Measurements from ENCODE around the gene GINM1.
A peak's percentile ranks its signal among the peaks of the same experiment; 100 is the strongest.

The GINM1 gene

GRCh38 chr6:149565527-149566409, at the start of gene GINM1:
GINM1 (plus strand) TSS chr6:149566375; CDS start chr6:149566415, 40 bp downstream.
- DNase-seq, result peak; percentile 85

GRCh38 chr6:149529650-149530049, 36.5 kb upstream of the GINM1 start:
- DNase-seq, result no peak

- no peak for DNase-seq
These were observed 31.4 kb upstream of the GINM1 start for GRCh38 chr6:149534742-149535141.

DNA sequence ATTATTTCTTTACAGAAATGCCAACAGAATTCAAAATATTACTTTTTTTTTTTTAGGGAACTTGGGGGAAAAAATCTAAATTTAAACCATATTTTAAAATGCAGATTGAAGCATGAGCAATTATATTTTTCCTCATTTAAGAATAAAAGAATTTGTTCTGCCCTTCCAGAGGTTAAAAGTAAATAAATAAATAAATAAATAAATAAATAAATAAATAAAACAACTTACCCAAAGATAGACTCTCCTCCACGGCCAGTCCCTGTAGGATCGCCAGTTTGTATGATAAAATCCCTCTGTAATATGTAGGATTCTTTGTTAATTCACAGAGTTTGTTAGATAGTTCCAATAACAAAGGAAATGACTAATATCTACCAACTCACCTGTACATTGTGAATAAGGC, 25.0 kb upstream of the GINM1 start:
- no peak for DNase-seq

DNA sequence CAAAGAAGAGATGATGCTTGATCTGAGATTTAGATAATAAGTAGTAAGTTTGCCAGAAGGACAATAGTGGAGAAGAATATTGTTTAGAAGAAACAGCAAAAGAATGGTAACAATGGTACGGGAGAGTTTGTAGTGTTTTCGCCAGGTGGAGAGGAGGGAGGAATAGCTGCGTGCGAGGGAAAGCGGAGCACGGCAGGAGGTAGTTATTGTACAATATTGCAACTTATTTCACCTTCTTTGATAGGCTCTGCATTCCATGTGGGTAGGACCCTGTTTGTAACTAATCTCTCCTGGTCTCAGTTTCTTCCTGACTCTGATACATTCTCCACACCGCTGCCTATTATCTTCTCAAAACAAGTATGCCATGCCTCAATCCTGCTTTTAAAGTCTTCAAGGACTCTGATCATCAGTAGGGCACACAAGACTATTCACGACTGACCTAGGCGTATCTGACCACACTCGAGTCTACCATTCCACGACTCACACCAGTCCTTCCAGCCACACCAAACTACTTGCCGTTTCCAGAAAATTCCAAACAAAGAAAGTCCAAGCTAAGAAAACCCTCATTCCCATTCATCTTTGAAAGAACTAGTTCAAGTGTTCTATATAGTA, 21.4 kb upstream of the GINM1 start:
- no peak for DNase-seq

DNA sequence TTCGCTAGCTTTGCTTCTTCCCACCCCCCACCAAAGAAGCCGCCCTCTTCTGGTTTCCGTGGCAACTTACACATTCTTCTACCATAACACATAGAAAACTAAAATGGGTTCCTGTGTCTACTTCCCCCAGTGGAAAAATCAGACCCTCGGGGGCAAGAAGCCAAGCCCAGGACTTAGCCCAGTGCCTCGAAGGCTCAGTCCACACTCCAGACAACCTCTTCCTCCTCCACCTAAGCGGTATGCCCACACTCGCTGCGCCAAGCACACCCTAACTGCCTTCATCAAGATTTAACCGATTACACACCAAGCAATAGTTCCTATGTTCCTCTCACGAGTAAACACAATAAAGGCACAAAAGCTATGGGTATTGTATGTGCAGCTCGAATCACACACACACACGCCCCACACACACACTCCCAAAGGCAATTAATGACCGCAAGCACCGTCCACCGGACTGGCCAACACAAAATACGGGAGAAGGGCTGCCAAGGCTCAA, 20.9 kb upstream of the GINM1 start:
- peak; percentile 74 to 82 for DNase-seq

DNA sequence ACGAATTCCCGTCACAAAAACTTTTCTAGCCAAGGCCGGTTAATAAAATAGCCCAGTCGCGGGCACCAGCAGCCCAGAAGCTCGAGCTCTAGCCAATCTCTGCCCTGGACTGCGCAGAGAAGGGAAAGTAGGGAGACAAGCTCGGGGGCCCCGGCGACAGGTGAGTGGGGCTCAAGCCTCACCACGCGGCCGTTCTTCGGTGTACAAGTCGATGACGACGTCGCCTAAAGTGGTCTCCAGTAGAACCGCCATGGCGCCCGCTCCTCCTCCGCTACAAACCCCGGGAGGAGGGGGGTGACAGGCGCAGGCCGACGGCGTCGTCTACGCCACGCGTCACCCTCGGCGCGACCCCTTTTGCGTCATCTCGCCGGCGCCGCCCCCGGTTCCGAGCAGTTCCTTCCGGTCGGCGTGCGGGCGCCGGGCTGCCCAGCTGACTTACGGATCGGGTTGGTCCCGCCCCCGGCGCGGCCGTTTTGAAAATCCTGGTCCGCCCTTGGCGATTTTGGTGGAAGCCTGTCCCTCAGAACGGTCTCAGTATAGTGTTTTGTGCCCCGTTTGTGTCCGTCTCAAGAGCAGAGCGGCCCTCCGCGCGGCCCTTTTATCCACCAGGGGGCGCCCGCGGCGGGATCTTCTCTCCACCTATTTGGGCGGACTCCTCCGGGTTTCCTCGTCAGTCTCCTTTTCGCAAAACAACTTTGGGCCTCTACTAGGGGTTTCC, 20.3 kb upstream of the GINM1 start, which contains the start of gene PPIL4:
Gene PPIL4 (minus strand): TSS at position 290 of the 718 bp plus-strand sequence. CDS start 38 bp downstream, at position 252.
- DNase-seq, result peak; percentile 87 to 90

DNA sequence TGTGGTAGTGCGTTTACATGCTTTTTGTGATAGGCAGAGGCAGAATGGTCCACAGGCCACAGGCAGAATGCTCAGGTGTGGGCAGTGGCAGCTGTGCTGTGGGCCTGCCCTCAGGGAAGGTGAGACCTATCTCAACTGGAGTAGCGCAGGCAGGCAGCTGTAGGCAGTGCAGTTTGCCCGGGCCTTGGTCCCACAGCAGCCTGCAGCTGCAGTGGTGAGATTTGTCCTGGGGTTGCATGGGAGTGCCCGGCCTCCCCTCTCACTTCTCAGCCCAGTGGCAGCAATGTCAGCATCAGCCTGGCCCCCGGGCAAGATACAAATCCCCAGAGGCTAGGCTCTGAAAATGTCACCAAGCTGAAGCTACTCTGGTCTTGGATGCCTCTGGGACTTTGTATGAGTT, 14.3 kb upstream of the GINM1 start:
- no peak for DNase-seq

GRCh38 chr6:149558029-149558428, 8.1 kb upstream of the GINM1 start:
- no peak for DNase-seq

- DNase-seq, result no peak
These were observed 6.8 kb upstream of the GINM1 start for GRCh38 chr6:149559389-149559788.

- peak; percentile 16 to 40 for DNase-seq
These were observed 5.4 kb upstream of the GINM1 start for GRCh38 chr6:149560736-149561135.

DNA sequence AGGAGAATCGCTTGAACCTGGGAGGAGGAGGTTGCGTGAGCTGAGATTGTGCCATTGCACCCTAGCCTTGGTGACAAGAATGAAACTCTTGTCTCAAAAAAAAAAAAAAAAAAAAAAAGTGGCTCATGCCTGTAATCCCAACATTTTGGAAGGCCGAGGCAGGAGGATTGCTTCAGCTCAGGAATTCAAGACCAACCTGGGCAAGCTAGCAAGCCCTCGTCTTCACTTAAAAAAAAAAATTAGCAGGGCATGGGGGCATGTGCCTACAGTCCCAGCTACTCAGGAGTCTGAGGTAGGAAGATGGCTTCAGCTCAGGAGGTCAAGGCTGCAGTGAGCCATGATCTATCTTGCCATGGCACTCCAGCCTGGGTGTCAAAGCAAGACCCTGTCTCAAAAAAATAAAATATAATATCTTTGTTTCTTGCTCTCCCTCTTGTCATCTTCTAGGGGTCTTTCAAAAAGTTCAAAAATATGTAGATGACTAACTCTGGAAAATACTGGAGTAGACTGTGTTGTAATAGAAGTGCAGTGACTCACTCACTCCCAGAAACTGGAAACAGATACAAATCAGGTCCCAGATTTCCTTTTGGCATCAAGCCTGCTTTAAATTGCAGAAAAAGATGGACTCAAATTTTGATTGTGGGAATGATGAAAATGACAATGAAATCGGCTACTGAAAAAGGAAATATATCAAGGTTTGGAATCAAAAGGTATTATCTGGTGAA, 2.8 kb upstream of the GINM1 start:
- DNase-seq, result no peak

DNA sequence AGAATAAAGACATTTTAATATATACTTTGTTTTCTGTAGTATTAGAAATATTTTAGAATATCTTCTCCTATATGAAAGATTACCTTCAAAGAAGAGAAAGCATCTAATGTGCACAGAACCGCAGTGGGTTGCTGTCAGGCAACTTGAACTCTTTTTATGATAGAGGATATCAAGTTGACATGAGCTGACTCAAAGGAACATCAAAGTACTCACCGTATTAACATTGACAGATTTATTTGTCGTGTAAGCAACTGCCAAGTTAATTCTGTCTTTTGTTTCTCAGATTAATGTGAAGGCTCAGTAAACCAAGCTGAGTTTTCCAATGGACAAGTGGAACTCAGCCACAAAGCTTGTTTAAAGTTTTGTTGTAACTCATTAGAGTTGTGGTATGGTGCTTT, 2.2 kb upstream of the GINM1 start:
- DNase-seq, result no peak

GRCh38 chr6:149566410-149567193, 427 bp downstream of the GINM1 start:
- peak; percentile 45 to 54 for DNase-seq

GRCh38 chr6:149567194-149567586, 1.0 kb downstream of the GINM1 start:
- no peak for DNase-seq

DNA sequence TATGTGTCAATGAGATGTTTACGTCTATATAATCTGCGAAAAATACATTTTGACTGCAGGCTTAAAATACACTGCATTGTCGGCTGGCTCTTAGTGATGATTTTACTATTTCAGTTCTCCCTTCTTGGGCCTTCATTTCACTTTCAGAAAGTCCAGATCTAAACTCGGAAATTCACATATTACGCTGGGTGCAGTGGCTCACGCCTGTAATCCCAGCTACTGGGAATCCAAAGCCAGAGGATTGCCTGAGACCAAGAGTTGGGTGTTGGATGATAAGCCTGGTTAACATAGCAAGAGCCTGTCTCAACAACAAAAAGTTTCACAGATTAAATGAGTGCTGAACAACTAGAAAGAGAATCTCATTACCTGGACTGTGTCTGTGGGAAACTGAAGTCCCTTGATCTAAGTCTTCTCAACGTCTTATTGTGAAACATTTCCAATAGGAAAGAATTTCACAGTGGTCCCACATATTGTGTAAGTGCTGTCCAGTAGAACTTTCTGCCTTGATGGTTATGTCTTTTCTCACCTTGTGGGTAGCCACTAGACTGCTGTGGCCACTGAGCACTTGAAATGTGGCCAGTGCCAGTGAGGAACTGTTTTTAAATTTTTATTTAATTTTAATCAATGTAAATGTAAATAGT, 1.9 kb downstream of the GINM1 start:
- DNase-seq, result no peak

DNA sequence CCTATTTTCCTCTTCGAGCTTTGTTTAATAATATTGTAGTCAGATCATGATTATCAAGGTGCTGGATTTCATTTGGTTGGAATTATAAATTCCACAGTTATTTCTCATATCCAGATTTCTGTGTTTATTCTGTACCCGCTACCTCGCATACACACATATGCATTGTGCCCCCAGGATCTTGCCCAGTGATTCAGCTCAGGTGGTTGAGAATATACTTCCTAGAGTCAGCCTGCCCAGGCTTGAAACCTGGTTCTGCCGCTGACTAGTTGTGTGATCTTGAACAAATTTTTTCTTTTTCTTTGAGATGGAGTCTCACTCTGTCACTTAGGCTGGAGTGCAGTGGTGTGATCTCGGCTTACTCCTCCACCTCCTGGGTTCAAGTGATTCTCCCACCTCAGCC, 14.7 kb downstream of the GINM1 start:
- no peak for DNase-seq

DNA sequence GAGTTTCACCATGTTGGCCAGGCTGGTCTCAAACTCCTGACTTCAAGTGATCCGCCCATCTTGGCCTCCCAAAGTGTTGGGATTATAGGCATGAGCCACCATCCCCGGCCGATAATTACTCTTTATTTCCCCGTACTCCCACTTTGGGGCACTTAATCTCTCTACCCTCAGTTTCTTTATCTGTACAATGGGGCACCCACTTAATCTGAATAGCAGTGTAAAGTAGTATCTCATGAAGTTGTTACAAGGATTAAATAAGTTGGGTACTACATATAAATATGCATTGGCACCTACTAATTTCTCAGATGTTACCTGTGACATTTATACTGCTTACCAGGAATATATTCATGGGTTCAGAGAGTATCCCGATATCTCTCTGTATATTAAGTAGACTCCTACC, 15.2 kb downstream of the GINM1 start:
- no peak for DNase-seq

- DNase-seq, result no peak
These were observed 20.0 kb downstream of the GINM1 start for GRCh38 chr6:149586149-149586548.

DNA sequence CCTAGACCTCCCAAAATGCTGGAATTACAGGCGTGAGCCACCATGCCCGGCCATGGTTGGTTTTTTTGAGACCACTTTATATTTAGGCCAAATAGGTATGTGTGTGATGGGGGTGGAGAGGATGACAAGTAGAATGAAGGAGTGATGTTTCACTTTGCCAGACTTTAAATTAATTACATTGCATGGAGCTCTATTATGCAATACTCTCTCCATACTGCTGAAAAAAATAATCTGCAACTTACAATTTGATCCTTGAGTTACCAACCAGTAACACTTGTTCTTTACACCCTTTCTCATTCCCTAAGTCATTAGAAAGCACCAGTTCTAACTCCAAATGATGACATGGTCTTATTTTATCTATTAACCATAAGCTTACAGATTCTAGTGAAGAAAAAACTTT, 26.8 kb downstream of the GINM1 start:
- DNase-seq, result no peak

GRCh38 chr6:149593408-149593807, 27.2 kb downstream of the GINM1 start:
- DNase-seq, result no peak
